Psoas muscle (tissue), 8 donors: ENCODE results near the gene ADORA1. TPM values are rescaled to one million over a fixed set of nuclear protein-coding genes. Genes with fewer than 3 reads are reported as not detected.

ENCODE experiments used
- ATAC-seq, 4 donors: fragments of 200-7000 bp; cut with Tn5 transposase; one replicate each; pipeline ENCODE4 v1.9.1; 2020; ENCODE audit warnings: moderate library complexity in 3 of 4, mild to moderate bottlenecking in 2 of 4
- DNase-seq, 2 donors: peaks; one replicate each; pipeline ENCODE4 v3.0.0-alpha.2; 2020
- H3K27ac ChIP-seq: fragments of 200-600 bp; one replicate; pipeline ENCODE4 v1.8.0; 2022
- H3K27me3 ChIP-seq, 3 donors: fragments of 200-600 bp in 1 of 3; one replicate each; pipeline versions ENCODE4 v1.6.1 to v1.8.0; 2013 to 2022; ENCODE audit warnings: low read length in 2 of 3, mild to moderate bottlenecking in 2 of 3, moderate library complexity in 1 of 3; ENCODE audit not compliant: insufficient read depth in 3 of 3
- H3K36me3 ChIP-seq, 2 donors: fragments of 200-600 bp in 1 of 2; one replicate each; pipeline versions ENCODE4 v1.6.1 to v1.8.0; 2013 to 2022; ENCODE audit warnings: low read depth in 1 of 2, mild to moderate bottlenecking in 1 of 2, moderate library complexity in 1 of 2; ENCODE audit not compliant: insufficient read depth in 1 of 2
- H3K4me1 ChIP-seq: fragments of 200-600 bp; one replicate; pipeline ENCODE4 v1.8.0; 2022
- H3K4me3 ChIP-seq: fragments of 200-600 bp; one replicate; pipeline ENCODE4 v1.8.0; 2022; ENCODE audit warnings: mild to moderate bottlenecking
- H3K9me3 ChIP-seq: fragments of 200-600 bp; one replicate; pipeline ENCODE4 v1.8.0; 2022
- WGBS, 3 donors: extraction: QIAGEN DNeasy Blood & Tissue Kit; methylation state at CpG; one replicate each; pipeline versions ENCODE4 v1.1.6 to v1.1.7; 2013; 5-methylcytosine and 5-hydroxymethylcytosine counted together
- intact Hi-C, 2 donors: fragments of 100-400 bp; cut with DNase I; formaldehyde crosslinking; loops; one replicate each; pipeline versions ENCODE4 v1.11.0 to v1.14.2; 2022
- polyA plus RNA-seq, 3 donors: library from polyadenylated mRNA; stranded (reverse); fragments of 200-250 nt; gene quantifications; one replicate each; pipeline ENCODE4 v1.2.3, GENCODE V29; 2013
- total RNA-seq, 4 donors: library from RNA; stranded (reverse); fragmentation: NEBNext Ultra II Directional in 2 of 4; extraction: Animal tissue kit (Norgen Biotek cat#: 25700) in 2 of 4; gene quantifications; one replicate each; pipeline versions ENCODE4 v1.2.1 to v1.2.4, GENCODE V29; 2021 to 2023
- TF ChIP-seq, protein P1 (sequence below): fragments of 200-600 bp; IDR thresholded peaks from one replicate; pipeline ENCODE4 v1.8.0; 2022; ENCODE audit warnings: antibody characterized with exemption
- donor health status: healthy with polysubstance abuse.
- donor health status: DM: no; HTN: no; CAD: no; lungs with moderate emphysema.
- donor health status: Bipolar disorder and iron deficiency.
- donor health status: healthy.
- donor health status: DM: yes; HTN: yes; CAD: no.
- donor health status: DM: no; HTN: no; CAD: no.
- donor health status: DM: no; HTN: no; CAD: no.
- donor health status: DM: yes; HTN: yes; CAD: no.

The ADORA1 gene
- total and polyA plus RNA-seq, 7 donors = 1.1 to 10.4 (median 1.8) TPM

GRCh38 chr1:203204756-203205155, 77.2 kb downstream of the ADORA1 start:
- H3K4me3 ChIP-seq = no peak overlapping the region
- WGBS, 3 donors = 82 to 92% (median 88%) methylated on average over 2 of the region's 2 CpGs
- no peak for ATAC-seq
- H3K27ac ChIP-seq = no peak overlapping the region
- peaks cover 34% of the 10 kb centered on the region for H3K4me1 ChIP-seq
- DNase-seq = no peak
- TF ChIP-seq, protein P1, sequence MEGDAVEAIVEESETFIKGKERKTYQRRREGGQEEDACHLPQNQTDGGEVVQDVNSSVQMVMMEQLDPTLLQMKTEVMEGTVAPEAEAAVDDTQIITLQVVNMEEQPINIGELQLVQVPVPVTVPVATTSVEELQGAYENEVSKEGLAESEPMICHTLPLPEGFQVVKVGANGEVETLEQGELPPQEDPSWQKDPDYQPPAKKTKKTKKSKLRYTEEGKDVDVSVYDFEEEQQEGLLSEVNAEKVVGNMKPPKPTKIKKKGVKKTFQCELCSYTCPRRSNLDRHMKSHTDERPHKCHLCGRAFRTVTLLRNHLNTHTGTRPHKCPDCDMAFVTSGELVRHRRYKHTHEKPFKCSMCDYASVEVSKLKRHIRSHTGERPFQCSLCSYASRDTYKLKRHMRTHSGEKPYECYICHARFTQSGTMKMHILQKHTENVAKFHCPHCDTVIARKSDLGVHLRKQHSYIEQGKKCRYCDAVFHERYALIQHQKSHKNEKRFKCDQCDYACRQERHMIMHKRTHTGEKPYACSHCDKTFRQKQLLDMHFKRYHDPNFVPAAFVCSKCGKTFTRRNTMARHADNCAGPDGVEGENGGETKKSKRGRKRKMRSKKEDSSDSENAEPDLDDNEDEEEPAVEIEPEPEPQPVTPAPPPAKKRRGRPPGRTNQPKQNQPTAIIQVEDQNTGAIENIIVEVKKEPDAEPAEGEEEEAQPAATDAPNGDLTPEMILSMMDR = no peak
- H3K36me3 ChIP-seq = no peaks in the 10 kb centered on the region
- H3K27me3 ChIP-seq = no peaks in the 10 kb centered on the region
- H3K9me3 ChIP-seq = no peaks in the 10 kb centered on the region
- intact Hi-C loops = loop anchor here in 1 of 2 donors (5.0 kb wide), 1 partner anchor 167 kb away; no protein-coding TSS in a partner anchor

DNA sequence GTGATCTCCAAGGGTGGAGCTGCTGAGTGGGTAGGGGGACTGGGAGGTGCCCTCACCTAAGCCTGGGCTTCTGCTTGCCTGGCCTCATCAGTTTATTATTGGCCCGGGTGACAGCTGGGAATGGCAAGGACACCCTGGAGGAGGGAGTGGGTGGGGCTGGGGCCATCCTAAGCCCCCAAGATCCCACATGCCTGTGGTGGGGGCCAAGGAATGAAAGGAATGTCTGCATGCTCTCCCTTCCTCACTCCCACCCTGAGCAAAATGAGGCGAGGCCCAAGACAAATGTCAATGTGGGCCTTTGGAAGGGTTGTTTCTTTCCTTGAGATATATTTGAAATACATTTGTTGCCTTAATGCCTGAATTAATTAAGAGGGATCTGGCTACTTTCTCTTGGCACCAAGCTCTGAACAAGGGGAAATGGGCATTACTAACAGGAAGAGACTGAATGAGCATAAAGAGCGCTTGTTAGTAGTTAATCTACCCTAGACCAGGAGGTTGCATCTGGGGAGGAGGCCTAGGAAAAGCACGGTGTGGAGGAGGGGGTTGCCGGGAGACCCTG, 78.7 kb downstream of the ADORA1 start:
- ATAC-seq (no peak), DNase-seq (no peak)
- intact Hi-C loops = no loop called here
- TF ChIP-seq, protein P1 = no peak
- H3K4me1 ChIP-seq = peaks cover 20% of the 10 kb centered on the region
- no peak overlapping the region for H3K27ac ChIP-seq
- no peak overlapping the region for H3K4me3 ChIP-seq
- no peaks in the 10 kb centered on the region for H3K27me3 ChIP-seq
- H3K36me3 ChIP-seq = no peaks in the 10 kb centered on the region
- no peaks in the 10 kb centered on the region for H3K9me3 ChIP-seq
- WGBS, 3 donors = 68 to 75% (median 69%) methylated on average over 5 of the region's 5 CpGs

DNA sequence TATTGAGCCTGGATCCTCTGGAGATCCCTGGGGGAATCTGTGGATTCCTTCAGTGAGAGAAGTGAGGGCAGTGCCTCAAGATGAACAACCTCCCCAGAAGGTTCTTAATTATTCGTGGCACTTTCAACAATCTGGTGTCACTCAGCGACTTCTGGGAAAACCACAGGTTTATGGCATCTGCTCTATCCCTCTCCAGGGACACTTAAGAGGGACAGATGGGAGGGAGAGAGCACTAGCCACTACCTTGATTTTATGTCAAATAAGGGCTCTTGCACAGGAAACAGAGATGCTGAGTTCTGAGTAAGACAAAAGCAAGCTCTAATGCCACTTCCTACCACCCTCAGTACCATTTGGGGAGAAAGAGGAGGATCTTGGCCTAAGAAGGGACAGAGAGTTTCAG, 80.2 kb downstream of the ADORA1 start:
- H3K27me3 ChIP-seq = no peaks in the 10 kb centered on the region
- no peak for DNase-seq
- WGBS, 3 donors = 68 to 75% (median 69%) methylated on average over 2 of the region's 2 CpGs
- TF ChIP-seq, protein P1 = no peak
- H3K4me3 ChIP-seq = no peak overlapping the region
- no peaks in the 10 kb centered on the region for H3K9me3 ChIP-seq
- H3K27ac ChIP-seq = no peak overlapping the region
- intact Hi-C loops = no loop called here
- H3K36me3 ChIP-seq = no peaks in the 10 kb centered on the region
- H3K4me1 ChIP-seq = peaks cover 6% of the 10 kb centered on the region
- ATAC-seq = no peak

GRCh38 chr1:203208181-203208580, 80.7 kb downstream of the ADORA1 start:
- H3K4me3 ChIP-seq = no peak overlapping the region
- WGBS, 3 donors = 68 to 81% (median 69%) methylated on average over 1 of the region's 1 CpG
- ATAC-seq (no peak), DNase-seq (no peak)
- H3K27ac ChIP-seq = no peak overlapping the region
- no peaks in the 10 kb centered on the region for H3K9me3 ChIP-seq
- TF ChIP-seq, protein P1 = no peak
- H3K36me3 ChIP-seq = no peaks in the 10 kb centered on the region
- intact Hi-C loops = no loop called here
- H3K27me3 ChIP-seq = no peaks in the 10 kb centered on the region
- H3K4me1 ChIP-seq = peaks cover 2% of the 10 kb centered on the region

- DNase-seq (no peak), ATAC-seq (no peak)
- Histone ChIP-seq H3K36me3 (no peaks in the 10 kb centered on the region), H3K27me3 (no peaks in the 10 kb centered on the region), H3K9me3 (no peaks in the 10 kb centered on the region), H3K4me3 (no peak overlapping the region), H3K27ac (no peak overlapping the region), H3K4me1 (no peaks in the 10 kb centered on the region)
- intact Hi-C loops = no loop called here
- TF ChIP-seq, protein P1 = no peak
Observed at GRCh38 chr1:203210350-203210749, 82.8 kb downstream of the ADORA1 start.
